GM18502 (cell line): ENCODE results near the gene SI.
"Not testable (repeated sequence)": the region's sequence is repeated elsewhere in the genome, so short reads cannot be mapped to it uniquely, and the experiment has no call there.

Experiments used
- ATAC-seq: cut with Tn5 transposase; IDR thresholded peaks from one replicate; pipeline ENCODE4 v1.9.1; 2021; ENCODE audit warnings: mild to moderate bottlenecking; ENCODE audit not compliant: unreplicated experiment, poor library complexity

SI gene

DNA sequence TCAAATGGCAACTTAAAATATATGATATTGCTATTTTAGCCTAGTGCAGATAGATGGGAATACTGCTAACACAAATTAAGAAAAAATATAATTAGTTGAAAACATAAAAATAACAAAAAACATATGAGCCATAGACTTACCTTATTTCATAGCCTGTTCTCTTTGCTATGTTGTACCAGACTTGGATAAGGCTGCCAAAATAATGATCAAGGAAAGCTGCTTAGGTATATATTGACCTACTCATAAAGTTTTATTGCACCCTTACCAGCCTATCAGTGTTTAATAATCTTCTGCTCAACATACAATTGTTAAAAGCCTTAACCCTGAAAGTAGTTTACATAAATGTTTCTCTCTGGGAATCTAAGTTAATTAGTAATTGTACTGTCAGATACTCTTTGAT lies at the start of gene SI:
SI (minus strand) TSS at position 204 of the 400 bp plus-strand sequence. CDS start 2,484 bp downstream, outside the sequence.
- ATAC-seq = no peak

DNA sequence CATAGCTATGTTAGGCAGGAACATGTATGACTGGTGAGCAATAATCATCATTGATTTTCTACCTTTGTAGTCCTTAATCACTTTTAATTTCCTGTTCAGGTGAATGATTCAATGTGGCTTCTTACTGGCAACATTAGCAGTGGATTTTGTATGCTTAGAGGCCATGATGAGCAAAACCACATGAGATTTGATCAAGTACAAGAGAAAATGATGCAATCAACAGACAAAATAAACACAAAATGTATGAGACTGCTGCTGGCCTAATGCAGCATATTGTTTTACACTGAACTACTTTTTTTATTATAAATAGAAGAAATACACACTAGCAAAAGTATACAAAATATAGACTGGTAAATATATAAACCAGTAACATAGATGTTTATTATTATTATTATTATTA lies 47.5 kb upstream of the SI start:
- no peak for ATAC-seq

DNA sequence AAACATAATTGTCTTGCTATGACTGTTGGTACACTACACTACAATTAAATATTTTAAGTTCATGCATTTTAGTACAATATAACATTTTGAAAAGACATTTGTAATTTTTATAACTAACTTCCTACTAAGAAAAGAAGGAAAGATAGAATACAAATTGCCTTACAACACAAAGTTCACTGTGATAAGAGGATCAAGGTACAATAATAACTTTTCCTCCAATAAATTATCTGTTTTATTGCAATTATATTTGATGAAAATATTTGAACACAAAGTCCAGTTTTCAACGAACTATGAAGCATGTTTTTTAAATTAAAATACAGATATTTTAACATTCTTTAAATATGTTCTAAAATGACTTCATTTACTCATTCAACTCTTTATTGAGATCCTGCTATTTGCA lies 33.1 kb upstream of the SI start:
- no peak for ATAC-seq

DNA sequence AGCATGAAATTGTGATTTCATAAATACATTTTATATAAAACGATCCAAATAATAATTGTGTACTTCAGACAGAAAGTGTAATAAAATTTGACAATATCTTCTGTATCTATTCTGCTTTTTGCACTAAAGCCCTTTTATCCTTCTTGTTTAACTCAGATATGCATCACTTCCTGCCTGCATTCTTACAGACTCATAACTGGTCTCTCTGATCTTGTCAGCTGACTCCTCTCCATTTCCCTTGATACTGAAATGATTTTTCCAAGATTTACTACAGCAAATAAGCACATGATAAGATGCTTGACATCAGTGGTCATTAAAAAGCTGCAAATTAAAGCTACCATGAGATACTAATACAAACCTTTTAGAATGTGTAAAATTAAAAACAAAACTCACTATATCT lies 25.3 kb upstream of the SI start:
- ATAC-seq = no peak

DNA sequence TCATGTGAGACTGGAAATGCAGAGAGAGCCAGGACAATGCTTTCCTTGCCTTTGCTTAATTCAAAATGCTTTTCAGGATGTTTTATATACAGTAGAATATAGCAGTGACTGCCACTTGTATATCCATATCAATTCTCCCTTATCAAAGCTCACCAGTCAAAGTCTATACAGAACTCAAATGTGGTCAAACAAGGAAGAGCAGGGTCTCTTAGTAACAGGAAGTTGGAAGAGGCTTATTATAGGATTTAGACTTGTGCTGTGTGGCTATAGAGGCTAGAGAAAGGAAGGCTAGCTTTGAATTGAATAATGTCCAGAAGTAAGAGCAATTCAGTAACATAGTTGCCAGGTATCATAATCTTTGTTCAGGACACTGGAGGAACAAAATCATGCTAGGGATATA lies 4.4 kb upstream of the SI start:
- no peak for ATAC-seq

DNA sequence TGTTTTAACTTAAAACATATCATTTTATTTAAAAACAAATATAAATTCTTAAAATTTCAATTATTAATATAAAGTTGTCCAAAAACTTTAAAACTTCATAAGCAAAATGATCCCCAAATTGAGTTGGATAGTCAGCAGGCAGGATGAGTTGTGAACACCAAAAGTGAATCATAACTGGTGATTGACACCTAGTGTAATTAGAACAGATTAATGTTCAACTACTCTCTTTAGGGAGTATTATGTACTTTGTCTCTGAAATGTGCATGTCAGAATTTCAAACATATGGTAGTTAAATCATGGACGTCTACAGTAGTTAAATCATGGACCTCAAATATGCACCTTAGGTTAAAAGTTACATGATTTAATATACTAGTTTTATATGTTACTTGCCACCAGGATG lies 2.9 kb upstream of the SI start:
- no peak for ATAC-seq

DNA sequence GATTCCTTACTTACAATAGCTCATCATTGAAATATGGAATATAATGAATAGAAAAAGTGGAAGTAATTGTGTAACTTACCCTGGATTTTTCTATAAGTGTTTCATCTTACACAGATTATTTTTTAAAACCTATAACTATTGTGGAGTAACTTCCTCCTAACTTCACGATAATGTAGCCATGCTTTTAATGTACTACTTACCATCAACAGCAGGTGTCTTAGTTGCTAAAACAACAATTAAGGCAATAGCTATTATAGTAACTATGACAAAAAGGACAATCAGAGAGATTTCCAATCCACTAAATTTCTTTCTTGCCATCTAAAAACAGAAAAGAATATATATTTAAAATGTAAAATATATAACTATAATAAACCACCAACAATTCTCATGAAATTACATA lies 2.6 kb downstream of the SI start:
- no peak for ATAC-seq

DNA sequence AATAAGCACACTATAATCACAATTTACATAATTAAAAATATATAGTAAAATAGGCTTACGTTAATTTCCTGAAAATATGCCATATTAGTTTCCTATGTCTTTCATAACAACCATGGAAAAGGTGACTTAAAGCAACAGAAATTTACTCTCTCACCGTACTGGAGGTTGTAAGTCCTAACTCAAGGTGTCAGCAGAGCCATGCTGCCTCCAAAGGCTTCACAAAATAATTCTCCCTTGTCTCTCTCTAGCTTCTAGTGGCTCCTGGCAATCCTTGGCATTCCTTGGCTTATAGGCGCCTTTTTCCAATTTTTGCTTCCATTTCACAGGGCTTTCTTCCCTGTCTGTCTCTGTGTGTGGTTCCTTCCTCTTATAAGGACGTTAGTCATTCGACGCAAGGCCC lies 7.6 kb downstream of the SI start:
- ATAC-seq = no peak

DNA sequence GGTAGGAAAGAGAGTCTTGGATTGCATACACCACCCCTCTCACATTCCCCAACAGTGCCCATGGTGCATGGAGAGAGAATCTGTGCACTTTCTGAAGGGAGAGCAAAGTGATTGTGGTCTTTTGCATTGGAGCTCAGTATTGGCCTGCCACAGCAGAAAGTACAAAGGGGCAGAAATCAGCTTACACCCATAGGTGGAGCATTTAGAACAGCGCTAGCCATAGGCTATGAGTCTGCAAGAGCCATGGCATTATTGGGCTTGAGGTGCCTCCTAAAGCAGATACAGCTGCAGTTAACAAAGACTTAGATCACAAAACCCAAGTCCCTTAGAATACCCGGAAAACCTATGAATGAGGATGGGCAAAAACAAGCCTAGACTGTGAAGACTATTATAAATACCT lies 21.8 kb downstream of the SI start:
- no peak for ATAC-seq

DNA sequence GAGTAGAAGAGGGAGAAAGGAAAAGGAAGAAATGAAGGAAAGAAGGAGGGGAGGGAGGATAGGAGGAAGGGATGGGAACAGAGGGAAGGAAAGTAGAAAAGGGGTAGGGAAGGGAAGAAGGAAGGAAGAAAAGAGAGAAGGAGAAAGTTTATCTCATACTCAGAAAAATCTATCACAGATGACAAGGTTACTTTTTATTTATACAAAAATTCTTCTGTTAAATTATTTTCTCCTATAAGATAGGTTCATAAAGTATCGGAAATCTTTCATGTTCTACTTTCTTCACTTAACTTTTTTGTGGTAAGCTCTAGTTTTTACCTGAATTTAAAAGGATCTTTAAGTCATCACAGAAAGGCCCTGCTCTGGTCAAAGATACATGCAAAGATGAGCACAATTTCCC lies 38.1 kb downstream of the SI start:
- ATAC-seq = no peak

DNA sequence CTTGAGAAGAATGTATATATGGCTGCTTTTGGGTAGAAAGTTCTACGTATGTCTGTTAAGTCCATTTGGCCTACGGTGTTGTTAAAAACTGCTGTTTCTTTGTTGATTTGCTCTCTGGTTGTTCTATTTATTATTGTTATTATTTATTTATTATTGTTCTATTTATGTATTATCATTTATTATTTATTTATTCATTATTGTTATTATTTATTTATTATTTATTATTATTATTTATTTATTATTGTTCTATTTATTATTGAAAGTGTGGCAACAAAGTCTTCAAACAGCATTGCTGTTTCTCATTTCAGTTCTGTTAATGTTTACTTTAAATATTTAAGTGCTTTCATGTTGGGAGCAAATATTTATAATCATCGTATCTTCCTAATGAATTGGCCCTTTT lies 66.7 kb downstream of the SI start:
- ATAC-seq = no peak

DNA sequence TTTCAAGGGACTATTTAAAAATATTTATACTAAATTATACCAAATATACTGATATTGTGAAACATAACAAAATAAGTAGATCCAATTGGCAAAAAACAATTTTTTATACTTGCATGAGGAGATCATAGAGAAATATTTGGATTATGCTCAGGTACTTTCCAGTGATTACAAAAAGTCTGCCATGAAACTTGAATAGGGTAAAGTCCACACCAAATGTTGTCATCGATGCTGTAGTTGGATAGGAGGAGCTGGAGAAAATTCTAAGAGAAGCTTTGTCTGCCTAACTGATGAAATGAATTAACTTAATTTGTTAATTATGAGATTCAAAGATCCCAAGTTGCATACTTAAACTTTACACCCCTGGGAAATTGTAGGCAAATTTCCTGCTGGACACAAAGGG lies 93.3 kb downstream of the SI start:
- ATAC-seq = no peak

DNA sequence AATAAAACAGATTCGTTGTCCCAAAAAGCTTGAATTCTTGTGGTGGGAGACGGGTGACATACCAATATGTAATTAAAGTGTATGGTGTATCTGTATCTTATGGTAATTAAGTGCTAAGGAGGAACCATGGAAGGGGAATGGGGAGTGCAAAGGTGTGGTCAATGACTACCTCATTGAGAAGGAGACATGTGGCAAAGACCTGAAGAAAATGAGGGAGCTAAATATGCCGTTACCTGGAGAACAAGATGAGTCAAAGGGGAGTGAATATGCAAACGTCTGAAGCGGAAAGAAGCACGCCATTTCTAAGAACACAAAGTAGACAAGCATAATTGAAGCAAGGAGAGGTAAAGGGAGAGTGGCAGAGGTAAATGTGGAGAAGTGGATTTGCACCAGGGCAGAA lies 115.7 kb downstream of the SI start:
- ATAC-seq = no peak

DNA sequence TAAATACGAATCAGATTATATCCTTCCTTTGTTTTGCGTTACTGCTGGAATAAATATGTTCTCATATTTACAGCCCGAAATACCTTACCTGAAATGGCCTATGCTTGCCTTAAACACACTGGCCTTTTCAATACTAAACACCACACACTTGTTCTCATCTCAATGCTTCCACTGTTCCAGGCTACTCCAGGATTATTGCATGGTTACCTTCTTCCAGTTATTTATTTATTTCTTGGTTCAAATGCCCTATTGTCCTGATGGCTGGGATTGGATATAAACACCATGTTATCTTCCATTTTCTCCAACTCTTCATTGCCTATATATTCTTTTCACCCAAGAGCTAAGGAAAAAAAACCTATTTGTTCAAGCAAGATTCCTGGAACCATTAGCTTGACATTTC lies 125.3 kb downstream of the SI start:
- ATAC-seq = no peak

DNA sequence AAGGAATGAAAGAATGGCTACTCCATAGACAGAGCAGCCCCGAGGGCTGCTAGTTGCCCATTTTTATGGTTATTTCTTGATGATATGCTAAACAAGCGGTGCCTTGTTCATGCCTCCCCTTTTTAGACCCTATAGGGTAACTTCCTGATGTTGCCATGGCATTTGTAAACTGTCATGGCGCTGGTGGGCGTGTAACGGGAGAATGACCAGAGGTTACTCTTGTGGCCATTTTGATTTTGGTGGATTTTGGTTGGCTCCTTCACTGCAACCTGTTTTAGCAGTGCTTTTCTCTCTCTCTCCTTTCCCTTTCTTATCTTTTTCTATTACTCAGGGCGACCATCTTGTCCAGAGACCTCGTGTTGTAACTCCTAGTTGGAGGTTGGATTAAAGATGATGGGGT lies 126.9 kb downstream of the SI start:
- ATAC-seq = not testable (repeated sequence)

DNA sequence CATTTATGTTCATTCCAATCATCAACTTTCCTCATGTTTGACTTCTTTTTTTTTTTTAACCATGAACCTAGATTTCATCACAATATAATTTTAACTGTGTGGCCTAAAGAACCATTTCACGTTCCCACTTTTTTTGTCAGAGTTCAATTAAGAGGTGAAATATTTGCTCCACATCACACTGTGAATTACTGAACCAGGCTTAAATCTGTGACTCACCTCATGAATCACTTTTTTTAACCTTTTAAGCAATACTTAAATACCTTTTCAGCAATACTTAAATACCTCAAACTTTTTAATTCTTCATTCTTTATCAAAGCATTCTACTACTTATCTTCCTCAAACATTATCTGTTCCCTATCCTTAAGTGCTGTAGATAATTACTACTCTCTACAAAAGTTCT lies 137.6 kb downstream of the SI start:
- no peak for ATAC-seq

DNA sequence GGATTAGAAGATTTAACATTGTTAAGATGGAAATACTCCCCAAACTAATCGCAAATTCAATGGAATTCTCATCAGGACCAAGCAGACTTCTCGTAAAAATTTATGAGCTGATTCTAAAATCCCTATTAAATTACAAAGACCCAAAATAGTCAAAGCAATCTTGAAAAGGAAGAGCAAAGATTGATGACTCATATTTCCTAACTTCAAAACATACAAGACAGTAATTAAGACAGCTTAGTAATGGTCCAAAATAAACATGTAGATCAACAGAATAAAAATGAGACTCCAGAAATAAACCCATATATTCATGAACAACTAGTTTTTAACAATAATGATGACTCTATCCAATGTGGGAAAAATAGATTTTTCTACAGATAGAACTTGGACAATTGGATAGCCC lies 148.7 kb downstream of the SI start:
- no peak for ATAC-seq
